NOMO-1 (cell line): Measurements from ENCODE around the gene PROB1.
"Not testable (repeated sequence)": the region's sequence is repeated elsewhere in the genome, so short reads cannot be mapped to it uniquely, and the experiment has no call there.

ENCODE experiments used
- DNase-seq, 2 experiments: peaks; one replicate each; lab custom pipeline; 2025; ENCODE audit not compliant: unreplicated experiment in 2 of 2; lab: John Stamatoyannopoulos, UW

Gene PROB1

GRCh38 chr5:139379626-139380449 lies 15.1 kb downstream of the PROB1 start:
- DNase-seq: no peak

- DNase-seq: no peak
These were observed 16.0 kb downstream of the PROB1 start for GRCh38 chr5:139378941-139379361.

- no peak for DNase-seq
These were observed 16.6 kb downstream of the PROB1 start for GRCh38 chr5:139378101-139378825.

- DNase-seq: no peak
These were observed 17.7 kb downstream of the PROB1 start for GRCh38 chr5:139377226-139377625.

- no peak for DNase-seq
These were observed 18.5 kb downstream of the PROB1 start for GRCh38 chr5:139376364-139376763.

- no peak for DNase-seq
These were observed 20.0 kb downstream of the PROB1 start for GRCh38 chr5:139374909-139375308.

- no peak for DNase-seq
These were observed 23.1 kb downstream of the PROB1 start for GRCh38 chr5:139371482-139372435.

- DNase-seq: no peak
These were observed 25.7 kb downstream of the PROB1 start for GRCh38 chr5:139369181-139369580.

- DNase-seq: no peak
These were observed 26.3 kb downstream of the PROB1 start for GRCh38 chr5:139368613-139369012.

- DNase-seq: no peak
These were observed 30.4 kb downstream of the PROB1 start for GRCh38 chr5:139364466-139364865.

- DNase-seq: no peak
These were observed 31.0 kb downstream of the PROB1 start for GRCh38 chr5:139363937-139364336.

- DNase-seq: no peak
These were observed 33.0 kb downstream of the PROB1 start for GRCh38 chr5:139361835-139362429.

- DNase-seq: no peak
These were observed 34.5 kb downstream of the PROB1 start for GRCh38 chr5:139360384-139360783.

- no peak for DNase-seq
These were observed 36.8 kb downstream of the PROB1 start for GRCh38 chr5:139358064-139358463.

GRCh38 chr5:139355900-139356299 lies 39.0 kb downstream of the PROB1 start:
- not testable (repeated sequence) for DNase-seq

GRCh38 chr5:139354186-139354585 lies 40.7 kb downstream of the PROB1 start:
- no peak for DNase-seq

- not testable (repeated sequence) for DNase-seq
These were observed 47.0 kb downstream of the PROB1 start for GRCh38 chr5:139347863-139348262.

- DNase-seq: not testable (repeated sequence)
These were observed 49.5 kb downstream of the PROB1 start for GRCh38 chr5:139345442-139345841.

GRCh38 chr5:139344177-139344576 lies 50.7 kb downstream of the PROB1 start:
- no peak for DNase-seq

- DNase-seq: no peak
These were observed 51.4 kb downstream of the PROB1 start for GRCh38 chr5:139343476-139343875.

- no peak for DNase-seq
These were observed 52.5 kb downstream of the PROB1 start for GRCh38 chr5:139342423-139342723.
